Sigmoid colon (tissue), 4 donors: ENCODE results near the gene MCOLN1.

ENCODE experiments used
- POLR2A ChIP-seq, 2 donors: fragments of 450-650 bp; IDR thresholded peaks; one replicate each; pipeline ENCODE4 v1.6.1; 2016; ENCODE audit warnings: antibody characterized with exemption in 2 of 2, mild to moderate bottlenecking in 2 of 2, moderate library complexity in 2 of 2
- POLR2AphosphoS5 ChIP-seq, 4 donors: sonication (generic); formaldehyde crosslinking; IDR thresholded peaks; one replicate each; pipeline ENCODE4 v1.6.1; 2017; ENCODE audit warnings: antibody characterized with exemption in 4 of 4

DNA sequence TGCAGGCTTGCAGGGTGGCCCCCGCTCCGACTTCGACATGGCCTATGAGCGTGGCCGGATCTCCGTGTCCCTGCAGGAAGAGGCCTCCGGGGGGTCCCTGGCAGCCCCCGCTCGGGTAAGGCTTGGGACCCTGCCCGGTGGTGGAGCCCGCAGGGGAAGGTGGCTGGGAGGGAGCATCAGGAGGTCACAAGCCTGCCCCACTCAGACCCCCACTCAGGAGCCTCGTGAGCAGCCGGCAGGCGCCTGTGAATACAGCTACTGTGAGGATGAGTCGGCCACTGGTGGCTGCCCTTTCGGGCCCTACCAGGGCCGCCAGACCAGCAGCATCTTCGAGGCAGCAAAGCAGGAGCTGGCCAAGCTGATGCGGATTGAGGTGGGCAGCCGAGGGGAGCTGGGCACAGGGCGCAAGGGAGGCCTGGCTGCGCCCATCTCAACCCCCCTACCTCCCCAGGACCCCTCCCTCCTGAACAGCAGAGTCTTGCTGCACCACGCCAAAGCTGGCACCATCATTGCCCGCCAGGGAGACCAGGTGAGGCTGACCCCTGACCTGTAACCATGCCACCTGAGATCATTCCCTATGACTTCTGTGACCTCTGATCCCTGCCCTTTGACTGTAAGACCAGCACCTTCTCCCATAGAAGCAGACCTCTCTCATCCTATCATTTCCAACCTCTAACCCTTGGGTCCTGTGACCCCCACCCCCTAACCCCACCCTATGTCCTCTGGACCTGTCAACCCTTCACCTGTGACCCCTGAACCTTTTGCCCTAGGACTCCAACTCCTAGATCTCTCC lies 20.3 kb downstream of the MCOLN1 start:
- TF ChIP-seq POLR2A (IDR thresholded peaks at IDR 0.05) = no peak
- no peak for TF ChIP-seq POLR2AphosphoS5 (IDR thresholded peaks at IDR 0.05)
